ENCODE results near the gene SDK1.

Gene SDK1

DNA sequence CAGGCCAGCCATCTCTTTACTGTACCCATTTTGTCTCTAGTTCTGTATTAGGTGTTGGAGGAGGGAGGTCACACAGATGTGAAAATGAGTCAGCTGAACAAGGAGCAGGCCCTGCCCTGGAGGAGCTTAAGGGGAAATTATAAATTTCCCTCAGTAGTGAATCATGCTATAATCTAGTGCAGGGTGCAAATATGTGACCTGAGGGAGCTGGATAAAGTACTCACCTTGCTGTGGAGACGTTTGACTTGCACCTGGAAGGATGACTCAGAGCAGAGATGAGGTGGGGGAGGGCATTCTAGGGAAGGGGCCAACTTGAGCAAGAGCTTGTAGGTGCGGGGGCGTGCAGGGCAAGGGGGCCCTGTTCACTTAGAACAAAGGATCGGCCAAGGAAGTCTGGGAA is 610.6 kb downstream of the SDK1 start:
- no peaks in the 10 kb centered on the region for H3K27me3 Mint-ChIP-seq (ENCODE audit: low read depth)
- peaks cover 34% of the 10 kb centered on the region for H3K4me1 Mint-ChIP-seq
- TF ChIP-seq CTCF (IDR thresholded peaks at IDR 0.05; ENCODE audit: unreplicated experiment in 3 of 3), result no peak
- H3K4me3 Mint-ChIP-seq, result no peak overlapping the region
- peak overlapping the region in 2 of 3 experiments; percentile 34 to 62 for H3K27ac Mint-ChIP-seq
- no peaks in the 10 kb centered on the region for H3K9me3 Mint-ChIP-seq
- H3K36me3 Mint-ChIP-seq (ENCODE audit: low read depth), result no peaks in the 10 kb centered on the region

DNA sequence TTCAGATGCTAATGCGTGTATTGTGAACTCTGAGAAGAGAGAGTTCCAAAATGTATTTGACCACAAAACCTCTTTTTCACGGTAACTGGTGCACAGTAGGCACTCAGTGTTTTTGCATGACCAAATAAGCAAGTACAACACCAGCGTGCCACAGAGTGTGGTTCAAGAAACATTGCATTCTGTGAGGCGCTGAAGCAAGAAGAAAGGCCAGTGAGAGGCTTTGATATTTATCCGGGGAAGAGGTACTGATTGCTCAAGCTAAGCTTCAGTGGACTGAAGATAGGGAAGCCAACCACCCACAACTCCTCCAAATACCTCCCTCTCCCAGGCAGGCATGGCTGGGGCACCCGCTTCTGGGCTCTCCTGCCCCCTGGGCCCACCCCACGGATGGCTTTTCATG is 611.2 kb downstream of the SDK1 start:
- no peak for TF ChIP-seq CTCF (IDR thresholded peaks at IDR 0.05; ENCODE audit: unreplicated experiment in 3 of 3)
- no peak overlapping the region for H3K4me3 Mint-ChIP-seq
- no peaks in the 10 kb centered on the region for H3K9me3 Mint-ChIP-seq
- H3K4me1 Mint-ChIP-seq, result peaks cover 38% of the 10 kb centered on the region
- no peaks in the 10 kb centered on the region for H3K36me3 Mint-ChIP-seq (ENCODE audit: low read depth)
- H3K27ac Mint-ChIP-seq, result peak overlapping the region in 2 of 3 experiments; percentile 34 to 62
- no peaks in the 10 kb centered on the region for H3K27me3 Mint-ChIP-seq (ENCODE audit: low read depth)

DNA sequence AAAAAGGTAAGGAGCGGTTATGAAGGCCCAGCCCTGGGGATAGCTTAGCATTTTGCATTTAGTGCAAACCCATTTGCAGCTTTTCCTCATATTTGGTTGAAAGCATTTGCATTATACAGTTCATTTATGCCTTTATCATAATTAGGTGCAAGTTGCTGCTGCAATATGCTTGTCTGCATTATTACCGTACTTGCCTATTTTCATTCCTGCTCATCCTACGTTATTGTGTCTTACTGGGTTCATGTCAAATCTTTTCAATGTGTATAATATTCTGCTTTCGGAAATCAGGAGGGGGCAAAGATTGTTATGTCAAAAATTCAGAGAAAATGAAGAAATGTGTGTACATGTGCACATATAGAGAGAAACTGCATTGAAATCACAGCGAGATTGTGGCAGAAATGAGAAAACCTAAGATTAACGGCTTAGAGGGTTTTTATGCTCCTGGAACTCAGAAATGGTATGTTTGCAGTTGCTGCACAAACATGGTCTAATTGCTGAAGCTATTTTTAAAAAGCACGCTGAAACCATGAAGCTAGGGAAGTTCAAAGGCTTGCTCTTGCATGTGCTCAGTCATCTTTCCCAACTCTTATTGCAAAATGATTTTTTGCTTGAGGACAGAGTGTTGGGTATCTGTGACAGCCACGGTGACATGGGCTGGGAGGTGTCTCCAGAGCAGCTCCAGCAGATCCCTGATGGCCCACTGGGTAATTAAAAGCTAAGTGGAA is 613.2 kb downstream of the SDK1 start:
- no peaks in the 10 kb centered on the region for H3K9me3 Mint-ChIP-seq
- no peak overlapping the region for H3K4me3 Mint-ChIP-seq
- TF ChIP-seq CTCF (IDR thresholded peaks at IDR 0.05; ENCODE audit: unreplicated experiment in 3 of 3), result no peak
- no peaks in the 10 kb centered on the region for H3K36me3 Mint-ChIP-seq (ENCODE audit: low read depth)
- peaks cover 42% of the 10 kb centered on the region for H3K4me1 Mint-ChIP-seq
- no peaks in the 10 kb centered on the region for H3K27me3 Mint-ChIP-seq (ENCODE audit: low read depth)
- H3K27ac Mint-ChIP-seq, result no peak overlapping the region

GRCh38 chr7:3915337-3915878 is 614.4 kb downstream of the SDK1 start:
- Mint-ChIP-seq H3K36me3 (ENCODE audit: low read depth) (no peaks in the 10 kb centered on the region), H3K9me3 (no peaks in the 10 kb centered on the region), H3K4me1 (peaks cover 36% of the 10 kb centered on the region), H3K4me3 (no peak overlapping the region), H3K27me3 (ENCODE audit: low read depth) (no peaks in the 10 kb centered on the region), H3K27ac (no peak overlapping the region)
- TF ChIP-seq CTCF (IDR thresholded peaks at IDR 0.05; ENCODE audit: unreplicated experiment in 3 of 3), result no peak

- H3K36me3 Mint-ChIP-seq (ENCODE audit: low read depth), result no peaks in the 10 kb centered on the region
- H3K27me3 Mint-ChIP-seq (ENCODE audit: low read depth), result no peaks in the 10 kb centered on the region
- no peak overlapping the region for H3K4me3 Mint-ChIP-seq
- TF ChIP-seq CTCF (IDR thresholded peaks at IDR 0.05; ENCODE audit: unreplicated experiment in 3 of 3), result no peak
- no peaks in the 10 kb centered on the region for H3K9me3 Mint-ChIP-seq
- no peak overlapping the region for H3K27ac Mint-ChIP-seq
- peaks cover 32% of the 10 kb centered on the region for H3K4me1 Mint-ChIP-seq
Measured at GRCh38 chr7:3916146-3916545, 615.1 kb downstream of the SDK1 start.

- no peak for TF ChIP-seq CTCF (IDR thresholded peaks at IDR 0.05; ENCODE audit: unreplicated experiment in 3 of 3)
- Mint-ChIP-seq H3K27ac (no peak overlapping the region), H3K9me3 (no peaks in the 10 kb centered on the region), H3K4me3 (no peak overlapping the region), H3K36me3 (ENCODE audit: low read depth) (no peaks in the 10 kb centered on the region), H3K4me1 (peaks cover 26% of the 10 kb centered on the region), H3K27me3 (ENCODE audit: low read depth) (no peaks in the 10 kb centered on the region)
Measured at GRCh38 chr7:3917436-3917835, 616.4 kb downstream of the SDK1 start.

Data from nephron (organoid).